ENCODE results near the gene GRID2.

DNA sequence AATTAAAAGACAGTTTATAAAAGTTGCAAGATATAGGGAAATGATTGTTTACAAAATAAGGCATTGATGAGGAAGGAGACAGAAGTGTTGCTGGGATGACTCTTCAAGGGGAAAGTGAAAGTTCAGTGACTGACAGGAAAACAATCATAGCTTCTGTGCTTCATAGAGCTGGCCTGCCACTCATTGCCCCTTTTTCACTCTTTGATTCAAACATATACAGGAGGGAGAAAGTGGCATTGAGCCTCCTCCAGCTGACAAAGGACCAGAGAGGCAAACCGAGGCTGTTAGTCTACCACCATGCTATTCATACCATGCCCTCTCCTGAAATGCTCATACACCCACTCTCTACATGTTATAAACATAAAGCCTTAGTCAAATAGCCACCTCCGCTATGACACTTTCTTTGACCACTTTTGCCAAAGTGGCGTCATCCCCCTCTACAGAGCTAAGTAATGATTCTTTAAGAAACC, 1445.6 kb downstream of the GRID2 start:
- TF ChIP-seq, protein P1, sequence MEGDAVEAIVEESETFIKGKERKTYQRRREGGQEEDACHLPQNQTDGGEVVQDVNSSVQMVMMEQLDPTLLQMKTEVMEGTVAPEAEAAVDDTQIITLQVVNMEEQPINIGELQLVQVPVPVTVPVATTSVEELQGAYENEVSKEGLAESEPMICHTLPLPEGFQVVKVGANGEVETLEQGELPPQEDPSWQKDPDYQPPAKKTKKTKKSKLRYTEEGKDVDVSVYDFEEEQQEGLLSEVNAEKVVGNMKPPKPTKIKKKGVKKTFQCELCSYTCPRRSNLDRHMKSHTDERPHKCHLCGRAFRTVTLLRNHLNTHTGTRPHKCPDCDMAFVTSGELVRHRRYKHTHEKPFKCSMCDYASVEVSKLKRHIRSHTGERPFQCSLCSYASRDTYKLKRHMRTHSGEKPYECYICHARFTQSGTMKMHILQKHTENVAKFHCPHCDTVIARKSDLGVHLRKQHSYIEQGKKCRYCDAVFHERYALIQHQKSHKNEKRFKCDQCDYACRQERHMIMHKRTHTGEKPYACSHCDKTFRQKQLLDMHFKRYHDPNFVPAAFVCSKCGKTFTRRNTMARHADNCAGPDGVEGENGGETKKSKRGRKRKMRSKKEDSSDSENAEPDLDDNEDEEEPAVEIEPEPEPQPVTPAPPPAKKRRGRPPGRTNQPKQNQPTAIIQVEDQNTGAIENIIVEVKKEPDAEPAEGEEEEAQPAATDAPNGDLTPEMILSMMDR (conservative IDR thresholded peaks at IDR 0.05): no peak
- no peak for TF ChIP-seq ZFX (IDR thresholded peaks at IDR 0.05)
